ENCODE data around the gene LEMD2. TPM values are rescaled to one million over a fixed set of nuclear protein-coding genes. Genes with fewer than 3 reads are reported as not detected.

The LEMD2 gene
- total and polyA plus RNA-seq, 10 donors = 38.6 to 97.6 (median 61.6) TPM

DNA sequence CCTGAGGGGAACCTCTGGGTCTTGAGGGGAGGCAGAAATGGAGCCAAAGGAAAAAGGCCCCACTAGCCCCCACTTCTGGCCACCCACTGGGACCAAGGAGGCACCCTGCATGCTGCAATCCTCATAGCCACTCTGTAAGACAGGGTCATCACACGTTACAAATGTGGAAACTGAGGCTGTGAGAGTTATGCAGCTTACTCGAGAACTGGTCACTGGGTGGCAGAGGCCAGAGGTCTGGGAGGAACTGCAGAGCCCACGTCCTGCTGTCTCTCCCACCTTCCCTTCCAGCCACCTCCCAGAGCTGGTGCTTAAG, 18.1 kb downstream of the LEMD2 start:
- Histone ChIP-seq H3K27ac (peak overlapping the region in 7 of 8 donors; percentile 61 to 71 (median 64)), H3K9me3 (no peaks in the 10 kb centered on the region), H3K36me3 (peaks cover 3 to 43% (median 38%) of the 10 kb centered on the region in 6 donors), H3K4me3 (no peak overlapping the region), H3K27me3 (replicated peaks in 1 of 7) (peaks cover 0 to 27% (median 0%) of the 10 kb centered on the region in 7 donors), H3K4me1 (peaks cover 3 to 47% (median 24%) of the 10 kb centered on the region in 6 donors)
- DNase-seq = no peak
- 38 to 82% (median 51%) methylated on average over 3 of the region's 3 CpGs for WGBS, 5 donors
- intact Hi-C loops (cut with DNase I; ENCODE audit: low total_unique reads) = loop anchor here (5.0 kb wide), 1 partner anchor 382 kb away; no protein-coding TSS in a partner anchor
- TF ChIP-seq, protein P1, sequence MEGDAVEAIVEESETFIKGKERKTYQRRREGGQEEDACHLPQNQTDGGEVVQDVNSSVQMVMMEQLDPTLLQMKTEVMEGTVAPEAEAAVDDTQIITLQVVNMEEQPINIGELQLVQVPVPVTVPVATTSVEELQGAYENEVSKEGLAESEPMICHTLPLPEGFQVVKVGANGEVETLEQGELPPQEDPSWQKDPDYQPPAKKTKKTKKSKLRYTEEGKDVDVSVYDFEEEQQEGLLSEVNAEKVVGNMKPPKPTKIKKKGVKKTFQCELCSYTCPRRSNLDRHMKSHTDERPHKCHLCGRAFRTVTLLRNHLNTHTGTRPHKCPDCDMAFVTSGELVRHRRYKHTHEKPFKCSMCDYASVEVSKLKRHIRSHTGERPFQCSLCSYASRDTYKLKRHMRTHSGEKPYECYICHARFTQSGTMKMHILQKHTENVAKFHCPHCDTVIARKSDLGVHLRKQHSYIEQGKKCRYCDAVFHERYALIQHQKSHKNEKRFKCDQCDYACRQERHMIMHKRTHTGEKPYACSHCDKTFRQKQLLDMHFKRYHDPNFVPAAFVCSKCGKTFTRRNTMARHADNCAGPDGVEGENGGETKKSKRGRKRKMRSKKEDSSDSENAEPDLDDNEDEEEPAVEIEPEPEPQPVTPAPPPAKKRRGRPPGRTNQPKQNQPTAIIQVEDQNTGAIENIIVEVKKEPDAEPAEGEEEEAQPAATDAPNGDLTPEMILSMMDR (IDR thresholded peaks at IDR 0.05 in 8 of 11, conservative IDR thresholded peaks at IDR 0.05 in 3 of 11) = no peak
- TF ChIP-seq POLR2AphosphoS5 (IDR thresholded peaks at IDR 0.05) (peak in 1 of 3 donors; percentile 30), POLR2A (IDR thresholded peaks at IDR 0.05) (peak in 1 of 3 donors; percentile 10)

DNA sequence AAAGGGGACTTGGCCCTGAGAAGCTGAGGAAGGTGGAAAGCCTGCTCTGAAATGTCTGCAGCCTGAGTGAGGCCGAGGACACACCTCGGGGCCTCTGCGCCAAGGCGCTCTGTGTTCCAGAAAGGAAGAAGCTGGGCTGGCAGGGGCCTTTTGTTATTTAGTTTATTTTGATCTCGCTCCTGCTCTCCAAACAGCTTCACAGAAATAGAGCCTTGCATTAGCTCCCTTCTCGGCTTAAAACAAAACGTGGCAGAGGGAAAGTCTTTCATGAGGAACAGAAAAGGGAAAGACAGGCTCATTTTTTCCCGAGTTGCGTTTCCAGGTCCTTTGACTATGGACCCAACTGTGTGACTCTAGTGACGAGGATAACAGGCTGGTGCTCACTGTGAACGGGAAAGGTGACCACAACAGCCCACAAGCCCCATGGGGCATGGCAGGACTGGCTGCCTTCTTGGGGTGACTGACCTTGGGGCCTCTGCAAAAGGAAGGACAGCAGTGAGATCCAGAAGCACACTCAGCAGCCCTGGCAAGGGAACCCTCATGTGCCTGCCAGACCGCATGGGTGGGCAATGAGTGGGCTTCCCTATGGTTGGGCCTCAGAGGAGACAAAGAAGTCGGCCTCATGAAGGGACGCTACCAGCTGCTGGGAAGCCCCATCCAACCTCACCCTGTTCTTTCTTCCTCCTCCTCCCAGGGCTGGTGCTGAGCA, 18.7 kb downstream of the LEMD2 start:
- Histone ChIP-seq H3K4me1 (peaks cover 3 to 47% (median 24%) of the 10 kb centered on the region in 6 donors), H3K27me3 (replicated peaks in 1 of 7) (peaks cover 0 to 27% (median 0%) of the 10 kb centered on the region in 7 donors), H3K4me3 (no peak overlapping the region), H3K36me3 (peaks cover 0 to 38% (median 33%) of the 10 kb centered on the region in 6 donors), H3K27ac (peak overlapping the region in 7 of 8 donors; percentile 61 to 71 (median 64)), H3K9me3 (no peaks in the 10 kb centered on the region)
- peak; percentile 50 to 68 (median 65) for TF ChIP-seq POLR2AphosphoS5 (IDR thresholded peaks at IDR 0.05)
- no peak for TF ChIP-seq POLR2A (IDR thresholded peaks at IDR 0.05)
- 41 to 61% (median 50%) methylated on average over 13 to 14 of the region's 14 CpGs for whole genome bisulfite sequencing, 5 donors
- no peak for DNase-seq
- intact Hi-C loops (cut with DNase I; ENCODE audit: low total_unique reads) = loop anchor here (5.0 kb wide), 1 partner anchor 382 kb away; no protein-coding TSS in a partner anchor

DNA sequence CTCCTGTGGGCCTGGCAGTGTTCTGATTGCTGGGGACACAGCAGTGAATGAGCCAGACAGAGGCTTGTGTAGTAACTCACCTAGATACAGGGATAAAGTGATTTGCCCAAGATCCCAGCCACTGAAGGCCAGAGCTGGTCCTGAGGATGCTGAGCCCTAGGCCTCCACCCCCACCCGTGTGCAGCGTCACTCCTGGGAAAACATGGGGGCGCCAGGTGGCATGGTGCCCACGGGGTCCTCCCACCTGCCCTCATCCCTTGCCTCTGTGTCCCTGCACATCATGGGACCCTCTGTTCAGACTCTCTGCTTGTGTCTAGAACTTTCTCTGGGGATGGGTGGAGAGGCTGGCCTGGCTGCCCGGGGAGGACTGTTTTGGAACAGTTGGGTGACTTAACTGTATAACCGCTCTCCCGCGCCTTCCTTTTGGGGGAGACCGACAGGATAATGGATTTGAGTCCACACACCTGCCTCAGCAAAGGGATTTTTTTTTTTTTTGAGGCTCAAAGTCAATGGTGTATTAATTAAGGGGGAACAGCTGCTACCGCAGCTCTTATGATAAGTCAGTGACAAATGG, 19.6 kb downstream of the LEMD2 start:
- H3K27ac ChIP-seq = peak overlapping the region in 1 of 8 donors; percentile 26
- intact Hi-C loops (cut with DNase I; ENCODE audit: low total_unique reads) = loop anchor here (2.0 kb wide), 1 partner anchor 257 kb away; no protein-coding TSS in a partner anchor

DNA sequence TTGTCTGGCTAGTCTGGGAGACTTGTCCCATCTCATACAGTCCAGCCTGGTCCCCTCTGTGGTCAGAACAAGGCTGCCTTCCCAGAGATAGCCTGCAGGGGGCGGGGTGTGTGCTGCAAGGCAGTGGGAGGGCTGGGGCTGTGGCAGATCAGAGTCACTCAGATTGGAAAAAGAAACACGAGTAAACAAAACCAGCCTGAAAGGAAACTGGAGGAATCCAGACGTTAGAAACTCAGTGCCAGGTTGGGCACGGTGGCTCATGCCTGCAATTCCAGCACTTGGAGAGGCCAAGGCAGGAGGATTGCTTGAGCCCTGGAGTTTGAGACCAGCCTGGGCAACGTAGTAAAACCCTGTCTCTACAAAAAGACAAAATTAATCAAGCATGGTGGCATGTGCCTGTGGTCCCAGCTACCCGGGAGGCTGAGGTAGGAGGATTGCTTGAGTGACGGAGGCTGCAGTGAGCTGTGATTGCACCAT, 20.2 kb downstream of the LEMD2 start:
- TF ChIP-seq POLR2A (IDR thresholded peaks at IDR 0.05) (no peak), POLR2AphosphoS5 (IDR thresholded peaks at IDR 0.05) (peak in 2 of 3 donors; percentile 24 to 41)
- TF ChIP-seq, protein P1 (IDR thresholded peaks at IDR 0.05 in 8 of 11, conservative IDR thresholded peaks at IDR 0.05 in 3 of 11) = peak; percentile 59 to 90 (median 81)
- H3K27me3 ChIP-seq (replicated peaks in 1 of 7) = peaks cover 0 to 27% (median 0%) of the 10 kb centered on the region in 7 donors
- peak overlapping the region in 1 of 8 donors; percentile 26 for H3K27ac ChIP-seq
- WGBS, 5 donors = 24 to 30% (median 27%) methylated on average over 7 of the region's 7 CpGs
- peaks cover 3 to 47% (median 24%) of the 10 kb centered on the region in 6 donors for H3K4me1 ChIP-seq
- H3K36me3 ChIP-seq = peaks cover 0 to 22% (median 18%) of the 10 kb centered on the region in 6 donors
- DNase-seq = peak; percentile 91
- no peaks in the 10 kb centered on the region for H3K9me3 ChIP-seq
- no peak overlapping the region for H3K4me3 ChIP-seq
- intact Hi-C loops (cut with DNase I; ENCODE audit: low total_unique reads) = loop anchor here (2.0 kb wide), 1 partner anchor 258 kb away; no protein-coding TSS in a partner anchor

More for the DNA sequence above, 19.6 kb downstream of the LEMD2 start:
- peaks cover 0 to 28% (median 23%) of the 10 kb centered on the region in 6 donors for H3K36me3 ChIP-seq
- WGBS, 5 donors = 63 to 89% (median 79%) methylated on average over 6 to 10 of the region's 10 CpGs
- H3K4me1 ChIP-seq = peaks cover 3 to 47% (median 24%) of the 10 kb centered on the region in 6 donors
- TF ChIP-seq, protein P1 (IDR thresholded peaks at IDR 0.05 in 8 of 11, conservative IDR thresholded peaks at IDR 0.05 in 3 of 11) = no peak
- TF ChIP-seq POLR2AphosphoS5 (IDR thresholded peaks at IDR 0.05) = peak in 1 of 3 donors; percentile 52
- no peak for TF ChIP-seq POLR2A (IDR thresholded peaks at IDR 0.05)
- no peak overlapping the region for H3K4me3 ChIP-seq
- no peaks in the 10 kb centered on the region for H3K9me3 ChIP-seq
- H3K27me3 ChIP-seq (replicated peaks in 1 of 7) = peaks cover 0 to 27% (median 0%) of the 10 kb centered on the region in 7 donors
- no peak for DNase-seq
